Measurements from ENCODE around the gene TLX2. TPM values are rescaled to one million over a fixed set of nuclear protein-coding genes. Genes with fewer than 3 reads are reported as not detected.

The TLX2 gene
- total and polyA plus RNA-seq, 2 of the 8 experiments (the other 6 are each of a cell fraction or from before 2014, with no cell fraction given) = 0.06 to 0.17 TPM

DNA sequence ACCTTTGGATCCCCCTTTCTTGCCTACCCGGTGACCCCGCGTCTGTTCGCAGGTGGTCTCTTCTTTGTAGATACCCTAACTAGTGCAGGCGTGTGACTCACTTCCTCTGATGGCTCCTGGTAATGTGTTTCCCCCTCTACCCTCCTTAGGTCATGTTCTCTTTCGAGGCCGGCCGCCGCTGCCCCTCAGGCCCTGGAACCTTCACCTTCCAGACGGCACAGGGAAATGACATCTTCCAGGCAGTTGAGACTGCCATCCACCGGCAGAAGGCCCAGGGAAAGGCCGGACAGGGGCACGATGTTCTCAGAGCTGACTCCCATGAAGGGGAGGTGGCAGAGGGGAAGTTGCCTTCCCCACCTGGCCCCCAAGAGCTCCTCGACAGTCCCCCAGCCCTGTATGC, 41.9 kb downstream of the TLX2 start:
- Histone ChIP-seq H2BK20ac (ENCODE audit: low read length) (no peak overlapping the region), H2AK5ac (ENCODE audit: low read depth, low read length) (no peak overlapping the region), H2AFZ (ENCODE audit: low read length) (no peak overlapping the region), H4K20me1 (replicated peaks in 1 of 2; ENCODE audit: control insufficient read depth in 1 of 2, insufficient read depth in 2 of 2, low read length in 2 of 2) (peaks cover 2 to 4% of the 10 kb centered on the region in 2 experiments), H3K79me1 (ENCODE audit: low read depth, low read length) (no peaks in the 10 kb centered on the region; the same call in 1 of the 2 replicates), H2BK5ac (ENCODE audit: low read depth, low read length) (no peak overlapping the region), H3K23me2 (ENCODE audit: low read depth, low read length) (peaks cover 18% of the 10 kb centered on the region), H3K4me2 (ENCODE audit: insufficient read depth in 1 of 2, low read depth in 2 of 2, low read length in 2 of 2) (peak overlapping the region in 1 of 2 experiments; percentile 93; a peak in 2 of 4 replicates), H3K36me3 (ENCODE audit: control insufficient read depth in 2 of 4, insufficient read depth in 4 of 4, low read length in 3 of 4) (peaks cover 0 to 3% (median 0%) of the 10 kb centered on the region in 4 experiments; a peak in 1 of 8 replicates), H3K56ac (replicated peaks; ENCODE audit: insufficient read length, low read depth, low read length) (no peak overlapping the region), H3K79me2 (ENCODE audit: control insufficient read depth in 1 of 2, insufficient read depth in 2 of 2, low read length in 2 of 2) (no peaks in the 10 kb centered on the region), H2BK12ac (ENCODE audit: low read depth, low read length) (no peak overlapping the region), H3K18ac (ENCODE audit: extremely low read depth, low read length) (no peak overlapping the region), H3K9ac (replicated peaks in 1 of 4; ENCODE audit: extremely low read depth in 1 of 4, low read depth in 3 of 4, low read length in 3 of 4) (no peak overlapping the region), H3K9me3 (ENCODE audit: insufficient read depth in 2 of 2, low read depth in 1 of 2, low read length in 1 of 2) (no peaks in the 10 kb centered on the region), H3K4me1 (replicated peaks in 1 of 4; ENCODE audit: control insufficient read depth in 3 of 4, insufficient read depth in 4 of 4, low read length in 3 of 4) (peaks cover 0 to 14% (median 8%) of the 10 kb centered on the region in 4 experiments; a peak in 6 of 7 replicates), H4K91ac (replicated peaks; ENCODE audit: insufficient read length, low read length) (no peak overlapping the region), H3K27ac (ENCODE audit: low read depth, low read length) (no peak overlapping the region), H2BK120ac (replicated peaks; ENCODE audit: low read depth, low read length) (no peak overlapping the region), H3K27me3 (replicated peaks in 1 of 4; ENCODE audit: control insufficient read depth in 3 of 4, extremely low read depth in 1 of 4, insufficient read depth in 3 of 4, low read length in 3 of 4) (peaks cover 0 to 42% (median 26%) of the 10 kb centered on the region in 4 experiments; a peak in 6 of 7 replicates), H4K8ac (ENCODE audit: extremely low read depth, insufficient read depth, low read length) (no peak overlapping the region), H3K14ac (ENCODE audit: insufficient read length) (no peak overlapping the region), H3K4me3 (ENCODE audit: extremely low read depth in 1 of 4, insufficient read depth in 2 of 4, low read depth in 3 of 4, low read length in 4 of 4) (no peak overlapping the region), H2BK15ac (ENCODE audit: low read length) (no peak overlapping the region), H3K4ac (replicated peaks; ENCODE audit: insufficient read length, low read depth, low read length) (no peak overlapping the region), H4K5ac (ENCODE audit: insufficient read length, low read depth, low read length) (no peak overlapping the region), H3K23ac (ENCODE audit: insufficient read length) (no peak overlapping the region)
- 94% methylated on average over 14 of the region's 14 CpGs; no CpG with 5 or more reads in 1 of the 2 experiments for WGBS, 2 experiments (ENCODE audit: extremely low coverage in 1 of 2, insufficient coverage in 1 of 2, insufficient read length in 1 of 2, insufficient replicate concordance in 2 of 2, low coverage in 1 of 2, low lambda C conversion rate in 2 of 2, missing lambda C conversion rate in 1 of 2)
- DNase-seq (ENCODE audit: low read depth in 1 of 2, low spot score in 2 of 2) (no peak), FAIRE-seq (no peak)
- POLR2A ChIA-PET (ENCODE audit: partially characterized antibody) = interaction anchor here (1.0 to 2.6 kb wide), 6 partner anchors 12 to 60 kb away, joined by 3 to 16 read pairs (median 4); partner anchors contain the start of genes AUP1 and HTRA2
- CTCF ChIA-PET (ENCODE audit: partially characterized antibody) = interaction anchor here (0.5 to 7.5 kb wide), 7 partner anchors 8 to 705 kb away, joined by 3 to 56 read pairs (median 10); partner anchors contain the start of genes CCDC142 and TTC31
- TF ChIP-seq ATF3 (IDR thresholded peaks at IDR 0.05; ENCODE audit: insufficient read depth, low read depth, low read length) (no peak), BRCA1 (IDR thresholded peaks at IDR 0.05; ENCODE audit: low read depth, low read length) (no peak), EZH2 (IDR thresholded peaks at IDR 0.05; ENCODE audit: low read depth, low read length, severe bottlenecking) (no peak), SIN3A (conservative IDR thresholded peaks at IDR 0.05 in 1 of 2, IDR thresholded peaks at IDR 0.05 in 1 of 2; ENCODE audit: low read depth in 1 of 2, low read length in 2 of 2) (no peak), EGR1 (IDR thresholded peaks at IDR 0.05; ENCODE audit: borderline replicate concordance, low read depth, low read length) (no peak), MAX (IDR thresholded peaks at IDR 0.05) (no peak), SP1 (IDR thresholded peaks at IDR 0.05; ENCODE audit: low read depth, low read length) (no peak), RBBP5 (IDR thresholded peaks at IDR 0.05; ENCODE audit: borderline replicate concordance, low read depth, low read length) (no peak), CTBP2 (IDR thresholded peaks at IDR 0.05; ENCODE audit: borderline replicate concordance, insufficient read depth, insufficient read length, low read length) (no peak), RFX5 (IDR thresholded peaks at IDR 0.05; ENCODE audit: borderline replicate concordance, low read depth, low read length) (no peak), PHF8 (conservative IDR thresholded peaks at IDR 0.05; ENCODE audit: low read depth, low read length) (no peak), EP300 (IDR thresholded peaks at IDR 0.05; ENCODE audit: borderline replicate concordance in 1 of 2, low read depth in 2 of 2, low read length in 2 of 2) (no peak)

Measured in H1 (cell line).